Rectal smooth muscle tissue (tissue), 1 donor: ENCODE data around the gene PDE4D.

ENCODE experiments used
- H3K27ac ChIP-seq: one replicate; pipeline ENCODE4 v1.7.0; 2013; ENCODE audit warnings: low read depth, low read length, inconsistent platforms
- H3K27me3 ChIP-seq: one replicate; pipeline ENCODE4 v1.7.0; 2013; ENCODE audit warnings: low read length; ENCODE audit not compliant: control insufficient read depth, insufficient read depth
- H3K36me3 ChIP-seq: one replicate; pipeline ENCODE4 v1.7.0; 2013; ENCODE audit warnings: low read length; ENCODE audit not compliant: control insufficient read depth, insufficient read depth
- H3K4me1 ChIP-seq: one replicate; pipeline ENCODE4 v1.7.0; 2013; ENCODE audit warnings: low read length; ENCODE audit not compliant: control insufficient read depth, insufficient read depth
- H3K4me3 ChIP-seq: one replicate; pipeline ENCODE4 v1.7.0; 2013; ENCODE audit warnings: low read length
- H3K9ac ChIP-seq: one replicate; pipeline ENCODE4 v1.7.0; 2013; ENCODE audit warnings: low read length

PDE4D gene

DNA sequence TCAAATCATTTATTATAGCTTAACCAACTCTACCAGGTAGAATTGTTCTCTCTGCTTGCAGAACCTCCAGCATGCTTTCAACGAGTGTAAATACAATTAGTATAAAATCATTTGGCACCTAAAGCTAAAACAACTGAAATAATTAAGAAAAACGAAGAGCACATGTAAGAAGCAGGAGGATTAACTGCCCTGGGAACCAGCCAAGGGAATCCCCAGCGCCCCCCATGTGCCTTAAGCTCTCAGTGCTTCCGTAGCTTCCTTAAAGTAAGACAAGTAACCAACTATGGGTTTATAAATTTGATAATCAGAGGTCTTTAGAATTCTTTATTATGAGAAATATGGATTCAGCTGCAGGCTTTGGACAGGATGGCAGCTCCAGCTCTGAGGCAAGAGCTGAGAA is 908.2 kb downstream of the PDE4D start:
- H3K4me3 ChIP-seq = no peak overlapping the region
- H3K4me1 ChIP-seq = no peaks in the 10 kb centered on the region
- H3K36me3 ChIP-seq = peaks cover 2% of the 10 kb centered on the region
- H3K27ac ChIP-seq = no peak overlapping the region
- no peaks in the 10 kb centered on the region for H3K27me3 ChIP-seq
- no peak overlapping the region for H3K9ac ChIP-seq

DNA sequence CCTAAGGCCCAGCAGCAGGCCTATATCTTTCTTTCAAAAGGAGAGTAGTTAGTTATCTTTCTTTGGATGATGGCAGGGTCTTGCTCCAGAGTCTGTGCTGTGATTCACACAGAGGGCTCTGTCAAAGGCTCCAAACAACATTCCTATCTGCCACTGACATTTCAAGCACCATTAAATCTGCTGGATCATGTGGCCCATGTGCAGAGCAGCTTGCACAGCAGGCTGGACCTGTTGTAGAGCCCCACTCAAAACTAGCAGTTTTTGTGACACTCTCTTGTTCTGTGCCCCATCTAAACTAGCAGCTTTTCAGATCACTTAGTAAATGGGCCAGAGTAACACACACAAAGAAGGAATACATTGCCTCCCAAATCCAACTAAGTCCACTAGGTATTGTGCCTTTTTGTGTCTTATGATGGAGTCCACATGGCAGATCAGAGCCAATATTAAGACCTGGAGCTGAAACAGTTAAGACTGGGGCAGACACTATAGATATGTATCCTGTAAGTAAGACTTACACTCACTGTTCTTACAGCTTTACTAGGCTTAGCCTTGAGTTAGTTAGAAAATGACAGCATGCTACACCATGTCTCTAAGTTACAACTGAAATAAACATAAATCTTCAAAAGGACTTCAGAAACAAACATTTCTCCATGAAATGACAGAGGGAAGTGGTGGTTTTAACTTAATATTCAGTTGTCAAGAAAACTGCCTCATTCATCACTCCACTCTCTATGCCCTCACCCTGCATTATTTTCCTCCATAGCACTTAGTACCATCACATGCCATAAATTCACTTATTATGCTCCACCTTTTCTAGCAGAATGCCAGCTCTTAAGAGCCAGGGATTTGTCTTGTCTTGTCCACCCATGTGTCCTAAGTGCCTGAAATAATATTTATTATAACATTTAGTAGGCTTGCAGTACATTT is 909.7 kb downstream of the PDE4D start:
- H3K4me3 ChIP-seq = no peak overlapping the region
- H3K36me3 ChIP-seq = peaks cover 6% of the 10 kb centered on the region
- H3K27me3 ChIP-seq = no peaks in the 10 kb centered on the region
- H3K4me1 ChIP-seq = no peaks in the 10 kb centered on the region
- no peak overlapping the region for H3K27ac ChIP-seq
- H3K9ac ChIP-seq = no peak overlapping the region

DNA sequence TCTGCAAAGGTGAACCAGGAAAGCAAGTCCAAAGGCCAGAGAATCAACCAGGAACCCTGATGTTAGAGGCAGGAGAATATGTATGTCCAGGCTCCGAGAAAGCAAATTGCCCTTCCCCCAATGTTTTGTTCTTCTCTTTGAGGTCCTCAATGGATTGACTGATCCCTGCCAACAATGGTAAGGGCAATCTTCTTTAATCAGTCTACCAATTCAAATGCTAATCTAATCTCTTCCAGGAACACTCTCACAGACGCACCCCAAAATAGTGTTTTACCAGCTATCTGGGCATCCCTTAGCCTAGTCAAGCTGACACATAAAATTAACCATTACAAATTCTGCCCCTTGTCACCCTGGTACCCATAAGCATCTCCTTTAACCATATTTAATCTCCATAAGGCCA is 912.6 kb downstream of the PDE4D start:
- Histone ChIP-seq H3K36me3 (peaks cover 11% of the 10 kb centered on the region), H3K4me1 (no peaks in the 10 kb centered on the region), H3K4me3 (no peak overlapping the region), H3K9ac (no peak overlapping the region), H3K27ac (no peak overlapping the region), H3K27me3 (no peaks in the 10 kb centered on the region)

DNA sequence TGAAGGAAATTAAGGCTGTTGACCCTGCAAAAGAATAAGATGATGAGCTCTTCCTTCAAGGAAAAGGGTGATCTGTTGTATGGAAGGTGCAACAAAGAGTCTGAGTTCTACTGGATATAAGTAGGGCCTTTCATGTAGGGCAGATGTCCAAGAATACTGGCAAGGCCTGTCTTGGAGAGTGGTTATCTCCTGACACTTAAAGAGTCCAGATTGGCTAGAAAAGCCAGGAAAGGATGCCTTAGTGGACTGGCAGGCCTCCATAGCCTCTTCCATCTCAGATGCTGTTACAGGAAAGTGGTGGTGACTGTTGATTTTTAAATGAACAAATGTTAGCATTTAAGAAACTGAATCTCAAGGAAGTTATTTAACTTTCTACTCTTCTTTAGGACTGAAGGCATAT is 914.4 kb downstream of the PDE4D start:
- no peak overlapping the region for H3K4me3 ChIP-seq
- H3K4me1 ChIP-seq = no peaks in the 10 kb centered on the region
- no peaks in the 10 kb centered on the region for H3K27me3 ChIP-seq
- no peak overlapping the region for H3K27ac ChIP-seq
- H3K9ac ChIP-seq = no peak overlapping the region
- H3K36me3 ChIP-seq = peaks cover 14% of the 10 kb centered on the region

DNA sequence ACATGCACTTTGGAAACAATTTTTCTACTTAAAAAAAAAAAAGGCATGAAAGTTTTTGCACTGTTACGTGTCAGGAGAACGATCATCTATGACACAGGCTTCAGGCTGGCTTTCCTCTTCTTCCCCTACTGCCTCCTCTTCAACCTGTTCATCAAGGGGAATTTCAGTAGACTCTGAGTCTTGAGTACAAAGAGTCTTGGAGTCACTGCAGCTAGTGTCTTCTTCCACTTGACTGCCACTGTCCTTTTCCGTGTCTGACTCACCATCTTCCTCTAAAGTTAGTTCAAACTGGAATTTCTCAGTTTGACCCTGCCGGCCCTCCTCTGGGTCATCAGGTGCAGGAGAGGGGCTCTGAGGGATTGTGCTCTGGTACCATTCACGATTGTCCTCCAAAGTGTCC is 918.9 kb downstream of the PDE4D start:
- H3K36me3 ChIP-seq = peaks cover 12% of the 10 kb centered on the region
- H3K27me3 ChIP-seq = no peaks in the 10 kb centered on the region

DNA sequence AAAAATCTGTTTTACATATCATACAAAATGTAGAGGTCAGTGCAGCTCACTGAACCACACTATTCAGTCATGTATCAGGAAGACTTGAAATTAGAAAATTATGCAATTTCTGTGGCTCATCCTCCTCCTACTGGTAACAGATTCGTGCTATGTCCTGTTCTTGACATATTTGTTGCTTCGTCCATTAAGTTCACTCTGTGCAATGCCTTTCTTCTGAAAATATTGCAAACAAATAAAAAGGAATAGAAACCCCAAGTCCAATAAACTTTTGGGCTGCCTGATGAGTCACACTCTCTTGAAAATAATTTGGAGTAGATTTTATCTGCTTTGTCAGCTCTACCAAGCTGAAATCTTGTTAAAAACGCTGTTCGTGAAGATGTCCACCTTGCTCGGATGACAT is 919.4 kb downstream of the PDE4D start:
- Histone ChIP-seq H3K27me3 (no peaks in the 10 kb centered on the region), H3K4me3 (no peak overlapping the region), H3K27ac (no peak overlapping the region), H3K9ac (no peak overlapping the region), H3K36me3 (peaks cover 11% of the 10 kb centered on the region), H3K4me1 (no peaks in the 10 kb centered on the region)

More for the DNA sequence above, 918.9 kb downstream of the PDE4D start:
- no peaks in the 10 kb centered on the region for H3K4me1 ChIP-seq
- no peak overlapping the region for H3K4me3 ChIP-seq
- H3K9ac ChIP-seq = no peak overlapping the region
- H3K27ac ChIP-seq = no peak overlapping the region

DNA sequence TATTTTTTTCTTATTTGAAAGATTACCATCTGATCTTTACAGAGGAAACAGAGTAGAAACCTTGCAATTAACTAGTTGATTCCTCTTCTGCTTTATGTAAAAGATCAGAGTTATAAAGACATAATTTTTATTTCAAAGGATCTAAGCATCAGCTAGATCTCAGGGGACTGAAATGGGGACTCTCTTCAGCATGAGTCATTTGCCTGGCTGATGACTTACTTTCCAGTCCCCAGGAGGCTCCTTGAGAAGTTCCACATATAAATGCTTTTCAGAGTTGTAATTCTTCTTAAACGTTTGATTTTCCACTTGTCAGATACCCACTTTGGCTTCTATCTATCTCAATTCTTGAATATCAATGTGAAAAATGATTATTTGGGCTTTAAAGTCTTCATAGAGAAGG is 921.2 kb downstream of the PDE4D start:
- H3K27ac ChIP-seq = no peak overlapping the region
- peaks cover 9% of the 10 kb centered on the region for H3K36me3 ChIP-seq
- no peak overlapping the region for H3K9ac ChIP-seq
- H3K4me1 ChIP-seq = no peaks in the 10 kb centered on the region
- H3K27me3 ChIP-seq = no peaks in the 10 kb centered on the region
- no peak overlapping the region for H3K4me3 ChIP-seq

DNA sequence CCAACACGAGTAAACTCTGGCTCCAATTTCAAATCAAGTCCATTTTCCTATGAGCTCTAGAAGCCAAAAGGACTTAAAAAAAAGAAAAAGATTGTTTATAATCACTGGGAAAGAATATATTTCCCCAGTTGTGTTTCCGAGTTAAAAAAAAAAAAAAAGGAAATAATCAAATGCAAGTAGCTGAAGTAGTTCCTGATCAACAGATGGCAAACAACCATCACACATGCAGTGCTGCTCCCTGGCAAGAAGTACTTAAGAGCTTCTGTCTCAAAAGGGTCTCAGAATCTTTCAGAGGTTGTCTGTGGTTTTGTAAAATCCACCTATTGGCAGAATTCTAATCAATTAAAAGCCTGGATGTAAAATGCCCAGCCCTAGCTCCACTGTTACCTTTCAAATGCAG is 922.8 kb downstream of the PDE4D start:
- Histone ChIP-seq H3K4me3 (no peak overlapping the region), H3K4me1 (no peaks in the 10 kb centered on the region), H3K36me3 (peaks cover 3% of the 10 kb centered on the region), H3K9ac (no peak overlapping the region), H3K27me3 (no peaks in the 10 kb centered on the region), H3K27ac (no peak overlapping the region)

DNA sequence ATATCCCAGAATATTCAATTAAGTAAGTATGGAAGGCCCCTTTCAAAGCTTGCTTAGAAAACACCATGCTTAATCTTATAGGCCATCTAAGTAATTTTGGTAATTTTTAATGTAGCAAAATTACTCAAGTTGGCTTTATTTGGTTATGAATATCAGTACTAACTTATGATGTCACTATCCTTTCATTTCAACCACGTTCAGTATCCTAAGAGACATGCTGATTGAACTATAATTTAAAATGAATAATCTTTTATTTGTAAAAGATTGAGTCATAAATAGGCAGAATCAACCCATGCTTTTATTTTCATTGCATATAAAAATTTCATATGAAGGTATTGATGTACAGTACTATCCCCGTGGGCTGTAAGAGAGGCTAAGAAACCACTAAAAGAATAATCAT is 923.7 kb downstream of the PDE4D start:
- Histone ChIP-seq H3K4me3 (no peak overlapping the region), H3K9ac (no peak overlapping the region), H3K27me3 (no peaks in the 10 kb centered on the region), H3K27ac (no peak overlapping the region), H3K36me3 (no peaks in the 10 kb centered on the region), H3K4me1 (no peaks in the 10 kb centered on the region)

DNA sequence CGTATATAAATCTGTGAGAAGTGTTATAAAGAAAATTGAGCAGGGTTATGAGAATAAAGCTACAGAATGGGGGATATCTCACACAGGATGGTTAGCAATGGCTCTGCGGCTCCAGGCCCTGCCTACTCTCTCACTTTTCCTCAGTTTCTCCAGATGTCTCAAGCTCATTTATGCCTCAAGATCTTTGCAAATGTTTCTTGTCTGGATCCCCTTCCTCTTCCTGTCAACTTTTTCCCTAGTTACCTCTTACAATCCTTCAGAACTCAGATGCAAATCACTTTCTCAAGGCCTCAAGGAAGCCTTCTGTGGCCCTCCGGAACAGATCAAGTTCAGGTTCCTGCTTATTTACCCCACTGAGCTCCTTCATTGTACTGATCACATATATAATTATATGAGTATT is 924.3 kb downstream of the PDE4D start:
- H3K9ac ChIP-seq = no peak overlapping the region
- no peaks in the 10 kb centered on the region for H3K27me3 ChIP-seq
- no peak overlapping the region for H3K27ac ChIP-seq
- no peaks in the 10 kb centered on the region for H3K4me1 ChIP-seq
- no peaks in the 10 kb centered on the region for H3K36me3 ChIP-seq
- H3K4me3 ChIP-seq = no peak overlapping the region

DNA sequence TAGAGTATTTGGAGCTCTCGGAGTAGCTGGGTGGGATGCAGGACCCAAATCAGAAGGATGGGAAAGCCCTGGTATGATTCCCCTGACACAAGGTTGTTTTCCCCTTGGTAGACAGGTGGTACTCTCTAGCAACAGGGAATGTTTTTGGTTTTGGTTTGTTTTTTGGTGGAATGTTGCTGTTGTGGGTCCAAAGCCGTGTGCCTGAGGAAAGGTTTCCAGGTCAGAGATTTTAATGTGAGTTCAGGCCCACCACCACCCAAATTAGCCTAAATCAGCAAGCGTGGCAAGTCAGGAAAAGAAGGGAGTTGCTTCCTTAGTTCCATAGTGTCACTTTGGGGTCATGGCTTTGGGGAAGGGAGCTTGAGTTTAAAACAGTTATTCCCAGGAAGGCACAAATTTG is 925.2 kb downstream of the PDE4D start:
- Histone ChIP-seq H3K4me3 (no peak overlapping the region), H3K27ac (no peak overlapping the region), H3K9ac (no peak overlapping the region), H3K27me3 (no peaks in the 10 kb centered on the region), H3K4me1 (no peaks in the 10 kb centered on the region), H3K36me3 (no peaks in the 10 kb centered on the region)

DNA sequence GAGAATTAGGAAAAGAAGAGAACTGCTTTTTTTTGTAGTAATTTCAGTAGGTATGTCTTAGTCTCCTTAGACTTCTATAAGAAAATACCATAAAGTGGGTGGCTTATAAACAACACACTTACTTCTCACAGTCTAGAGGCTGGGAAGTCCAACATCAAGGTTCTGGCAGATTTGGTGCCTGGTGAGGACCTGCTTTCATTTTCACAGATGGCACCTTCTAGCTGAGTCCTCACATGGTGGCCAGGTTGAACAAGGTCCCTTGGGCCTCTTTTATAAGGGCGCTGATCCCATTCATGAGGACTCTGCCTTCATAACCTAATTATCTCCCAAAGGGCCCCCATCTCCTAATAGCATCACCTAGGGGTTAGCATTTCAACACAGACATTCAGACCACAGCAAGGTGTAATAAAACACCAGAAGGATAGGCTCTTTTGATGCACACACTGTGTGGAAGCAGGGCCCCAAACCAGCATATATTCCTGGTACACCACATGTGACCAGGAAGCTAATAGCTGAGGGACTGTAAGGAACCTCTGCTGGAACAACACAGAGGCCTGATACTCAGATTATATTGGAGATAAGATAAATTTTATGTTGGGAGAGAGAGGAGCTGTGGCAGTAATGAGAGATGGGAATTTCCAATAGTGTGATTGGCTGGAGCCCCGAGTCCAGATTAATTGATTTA is 925.8 kb downstream of the PDE4D start:
- no peak overlapping the region for H3K4me3 ChIP-seq
- no peaks in the 10 kb centered on the region for H3K27me3 ChIP-seq
- no peak overlapping the region for H3K27ac ChIP-seq
- H3K36me3 ChIP-seq = no peaks in the 10 kb centered on the region
- H3K4me1 ChIP-seq = no peaks in the 10 kb centered on the region
- H3K9ac ChIP-seq = no peak overlapping the region
